GM12878 (cell line): ENCODE data around the gene PCSK6. TPM values are rescaled to one million over a fixed set of nuclear protein-coding genes. Genes with fewer than 3 reads are reported as not detected.
"Not testable (repeated sequence)": the region's sequence is repeated elsewhere in the genome, so short reads cannot be mapped to it uniquely, and the experiment has no call there.

Experiments
- ATAC-seq: fragments of 200-7000 bp; cut with Tn5 transposase; 3 replicates; pipeline ENCODE4 v1.9.1; 2020; ENCODE audit warnings: mild to moderate bottlenecking, moderate library complexity
- BruUV-seq: library from RNA; stranded (reverse); fragments of 400-500 nt; replicated peaks from 2 replicates; lab custom pipeline; 2021; lab: Mats Ljungman, UMichigan
- CTCF ChIA-PET: fragments of 300-600 bp; sonication (Branson Sonifier 250); formaldehyde crosslinking; extraction: SDS; loops from one replicate; lab custom pipeline; 2021; ENCODE audit warnings: inconsistent platforms; lab: Yijun Ruan, JAX
- POLR2A ChIA-PET: fragments of 350-600 bp; formaldehyde crosslinking; extraction: SDS; loops from one replicate; lab custom pipeline; 2021; ENCODE audit warnings: inconsistent platforms; lab: Charles Lee
- RAD21 ChIA-PET: fragments of 300-600 bp; sonication (Branson Sonifier 250); formaldehyde crosslinking; loops from one replicate; lab custom pipeline; 2023; ENCODE audit warnings: antibody characterized with exemption; ENCODE audit not compliant: unreplicated experiment; lab: Charles Lee
- SMC1A ChIA-PET: fragments of 300-600 bp; sonication (Branson Sonifier 250); formaldehyde crosslinking; loops from one replicate; lab custom pipeline; 2023; ENCODE audit not compliant: unreplicated experiment, uncharacterized antibody; lab: Charles Lee
- DNase-seq: peaks from one replicate; pipeline ENCODE4 v3.0.0-alpha.2; 2011; ENCODE audit warnings: low read depth, low spot score
- FAIRE-seq: peaks from 3 replicates; lab custom pipeline; 2011; peaks lifted over from hg19 to GRCh38; lab: Jason Lieb, UNC
- H2AFZ ChIP-seq: 2 replicates; pipeline ENCODE4 v1.6.0; 2011; ENCODE audit warnings: low read depth, low read length, control low read depth; ENCODE audit not compliant: control insufficient read depth
- H3K27ac ChIP-seq: 2 replicates; pipeline ENCODE4 v1.5.1; 2011; ENCODE audit warnings: control low read depth; ENCODE audit not compliant: control insufficient read depth, insufficient read depth
- H3K27me3 ChIP-seq, 2 experiments: replicated peaks in 1 of 2; 2 replicates each; pipeline versions ENCODE4 v1.6.0 to v1.6.1; 2011; ENCODE audit warnings: low read length in 1 of 2; ENCODE audit not compliant: control insufficient read depth in 2 of 2, insufficient read depth in 2 of 2
- H3K36me3 ChIP-seq, 2 experiments: 2 replicates each; pipeline ENCODE4 v1.5.1; 2011; ENCODE audit warnings: low read length in 1 of 2; ENCODE audit not compliant: control insufficient read depth in 2 of 2, insufficient read depth in 2 of 2
- H3K4me1 ChIP-seq: 2 replicates; pipeline ENCODE4 v1.6.1; 2011; ENCODE audit warnings: mild to moderate bottlenecking, low read length, moderate library complexity, mixed read lengths; ENCODE audit not compliant: control insufficient read depth, insufficient read depth
- H3K4me2 ChIP-seq: 2 replicates; pipeline ENCODE4 v1.6.0; 2011; ENCODE audit warnings: control low read depth; ENCODE audit not compliant: control insufficient read depth, insufficient read depth
- H3K4me3 ChIP-seq: fragments of 200-600 bp; sonication (generic); 2 replicates; pipeline ENCODE4 v1.5.1; 2016
- H3K79me2 ChIP-seq: 2 replicates; pipeline ENCODE4 v1.6.0; 2011; ENCODE audit warnings: low read length; ENCODE audit not compliant: control insufficient read depth, insufficient read depth
- H3K9ac ChIP-seq: 2 replicates; pipeline ENCODE4 v1.8.0; 2011; ENCODE audit warnings: low read length, control low read depth, mixed read lengths; ENCODE audit not compliant: control insufficient read depth, insufficient read depth
- H3K9me3 ChIP-seq: replicated peaks from 3 replicates; pipeline ENCODE4 v1.5.1; 2011; ENCODE audit warnings: mild to moderate bottlenecking, low read length; ENCODE audit not compliant: control insufficient read depth, insufficient read depth
- H4K20me1 ChIP-seq: 2 replicates; pipeline ENCODE4 v1.6.0; 2011; ENCODE audit not compliant: control insufficient read depth, insufficient read depth
- CBX5 ChIP-seq: sonication (generic); IDR thresholded peaks from 2 replicates; pipeline ENCODE4 v1.6.1; 2016; ENCODE audit warnings: low read depth, moderate library complexity, mild to moderate bottlenecking, inconsistent platforms
- GABPA ChIP-seq: IDR thresholded peaks from 2 replicates; pipeline ENCODE4 v1.6.1; 2014; ENCODE audit warnings: antibody characterized with exemption, low read depth, mild to moderate bottlenecking, inconsistent platforms
- HCFC1 ChIP-seq: fragments of 150-350 bp; IDR thresholded peaks from 2 replicates; pipeline ENCODE4 v1.6.1; 2014; ENCODE audit warnings: low read length
- NR2C1 ChIP-seq: fragments of 450-650 bp; IDR thresholded peaks from 2 replicates; pipeline ENCODE4 v1.6.1; 2017; ENCODE audit warnings: antibody characterized with exemption, mild to moderate bottlenecking, moderate library complexity
- NR2C2 ChIP-seq: IDR thresholded peaks from 2 replicates; pipeline ENCODE4 v1.6.1; 2011; ENCODE audit warnings: borderline replicate concordance, low read depth; ENCODE audit not compliant: control insufficient read depth, insufficient read length
- POLR2A ChIP-seq: IDR thresholded peaks from 2 replicates; pipeline ENCODE4 v1.6.1; 2011; ENCODE audit warnings: low read depth, mild to moderate bottlenecking, low read length
- TBL1XR1 ChIP-seq: IDR thresholded peaks from 2 replicates; pipeline ENCODE4 v1.6.1; 2012; ENCODE audit warnings: low read depth, low read length, improper control_type of control experiment
- WGBS: methylation state at CpG from one replicate; pipeline ENCODE4 v1.1.6; 2016; ENCODE audit warnings: low lambda C conversion rate; ENCODE audit not compliant: insufficient replicate concordance, insufficient coverage; ENCODE audit errors: missing lambda C conversion rate; 5-methylcytosine and 5-hydroxymethylcytosine counted together
- in situ Hi-C: fragments of 300-500 bp; cut with MboI; formaldehyde crosslinking; loops from 9 replicates; pipeline ENCODE4 v1.14.3; 2018; ENCODE audit warnings: mixed read lengths
- intact Hi-C: fragments of 100-400 bp; cut with micrococcal nuclease; formaldehyde crosslinking; loops from one replicate; pipeline ENCODE4 v1.14.2; 2022; ENCODE audit not compliant: unreplicated experiment
- polyA plus RNA-seq, 11 experiments: library from polyadenylated mRNA; depleted of rRNA in 4 of 11; unstranded in 6 of 11; stranded (reverse) in 5 of 11; fragments of >200 nt; fragmentation: Nextera tagmentation in 4 of 11; fragmentation: Illumina TruSeq in 1 of 11; extraction: Ambion mirVana in 4 of 11; extraction: Trizol in 1 of 11; gene quantifications; 1 replicate in 1 of 11; 2 replicates in 10 of 11; pipeline versions ENCODE4 v1.2.1 to v1.2.3, GENCODE V29; 2011 to 2016; ENCODE audit warnings: inconsistent platforms in 2 of 11, missing spikeins in 2 of 11, low read depth in 1 of 11
- total RNA-seq, 4 experiments: library from RNA; depleted of rRNA in 3 of 4; stranded (reverse); fragments of >200 nt in 3 of 4; fragmentation: Illumina TruSeq in 1 of 4; extraction: Trizol in 1 of 4; gene quantifications; 2 replicates each; pipeline versions ENCODE4 v1.2.1 to v1.2.3, GENCODE V29; 2013 to 2021
- TF ChIP-seq, protein P1 (sequence below): fragments of 450-650 bp; IDR thresholded peaks from 2 replicates; pipeline ENCODE4 v1.6.1; 2016; ENCODE audit warnings: mild to moderate bottlenecking, moderate library complexity, borderline replicate concordance

PCSK6 gene
- total and polyA plus RNA-seq, 10 of the 15 experiments (the other 5 are each of a cell fraction or from before 2014, with no cell fraction given) = 0.19 to 0.67 (median 0.25) TPM; not detected in 4

DNA sequence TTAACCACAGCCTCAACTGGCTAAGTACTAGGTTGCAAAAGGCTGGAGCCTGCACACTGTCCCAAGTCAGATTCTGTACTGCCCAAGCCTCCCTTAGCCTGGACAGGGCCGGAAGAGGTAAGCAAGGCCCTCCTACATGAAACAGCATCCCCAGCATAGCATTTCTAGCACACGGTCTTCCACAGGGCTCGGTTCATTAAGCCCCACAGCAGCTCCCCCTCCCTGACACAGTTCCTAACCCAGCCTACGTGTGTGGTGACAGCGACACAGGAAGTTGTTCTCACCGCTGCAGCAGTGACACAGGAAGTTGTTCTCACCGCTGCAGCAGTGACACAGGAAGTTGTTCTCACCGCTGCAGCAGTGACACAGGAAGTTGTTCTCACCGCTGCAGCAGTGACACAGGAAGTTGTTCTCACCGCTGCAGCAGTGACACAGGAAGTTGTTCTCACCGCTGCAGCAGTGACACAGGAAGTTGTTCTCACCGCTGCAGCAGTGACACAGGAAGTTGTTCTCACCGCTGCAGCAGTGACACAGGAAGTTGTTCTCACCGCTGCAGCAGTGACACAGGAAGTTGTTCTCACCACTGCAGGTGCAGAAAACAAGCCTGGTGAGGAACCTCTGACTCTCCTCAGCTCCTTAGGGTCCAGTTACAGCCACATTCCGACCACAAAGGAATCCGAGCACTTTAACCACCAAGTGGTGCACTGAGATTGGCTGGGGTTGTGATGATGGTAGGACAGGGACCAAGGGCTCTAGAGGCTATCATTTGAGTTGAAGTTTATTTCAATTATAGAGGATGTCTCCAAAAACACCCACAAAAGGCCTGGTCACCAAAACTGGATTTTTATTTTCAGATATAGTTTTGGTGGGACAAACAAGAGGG, 155.4 kb downstream of the PCSK6 start:
- ATAC-seq, RAD21 ChIA-PET, POLR2A ChIA-PET, H3K27me3 ChIP-seq, in situ Hi-C loops, intact Hi-C loops, H3K79me2 ChIP-seq, FAIRE-seq, H3K36me3 ChIP-seq, H3K4me1 ChIP-seq, H3K9ac ChIP-seq, BruUV-seq, SMC1A ChIA-PET, CTCF ChIA-PET, H4K20me1 ChIP-seq: not testable (repeated sequence)
- TF ChIP-seq CBX5 (peak; percentile 96), HCFC1 (peak; percentile 46), NR2C2 (peak; percentile 92), GABPA (peak; percentile 97), TBL1XR1 (peak; percentile 61; the same call in 1 of the 2 replicates), POLR2A (0 out of 2 replicates have a peak, but pooled peaks have one; percentile 42), NR2C1 (peak; percentile 89)
- TF ChIP-seq, protein P1, sequence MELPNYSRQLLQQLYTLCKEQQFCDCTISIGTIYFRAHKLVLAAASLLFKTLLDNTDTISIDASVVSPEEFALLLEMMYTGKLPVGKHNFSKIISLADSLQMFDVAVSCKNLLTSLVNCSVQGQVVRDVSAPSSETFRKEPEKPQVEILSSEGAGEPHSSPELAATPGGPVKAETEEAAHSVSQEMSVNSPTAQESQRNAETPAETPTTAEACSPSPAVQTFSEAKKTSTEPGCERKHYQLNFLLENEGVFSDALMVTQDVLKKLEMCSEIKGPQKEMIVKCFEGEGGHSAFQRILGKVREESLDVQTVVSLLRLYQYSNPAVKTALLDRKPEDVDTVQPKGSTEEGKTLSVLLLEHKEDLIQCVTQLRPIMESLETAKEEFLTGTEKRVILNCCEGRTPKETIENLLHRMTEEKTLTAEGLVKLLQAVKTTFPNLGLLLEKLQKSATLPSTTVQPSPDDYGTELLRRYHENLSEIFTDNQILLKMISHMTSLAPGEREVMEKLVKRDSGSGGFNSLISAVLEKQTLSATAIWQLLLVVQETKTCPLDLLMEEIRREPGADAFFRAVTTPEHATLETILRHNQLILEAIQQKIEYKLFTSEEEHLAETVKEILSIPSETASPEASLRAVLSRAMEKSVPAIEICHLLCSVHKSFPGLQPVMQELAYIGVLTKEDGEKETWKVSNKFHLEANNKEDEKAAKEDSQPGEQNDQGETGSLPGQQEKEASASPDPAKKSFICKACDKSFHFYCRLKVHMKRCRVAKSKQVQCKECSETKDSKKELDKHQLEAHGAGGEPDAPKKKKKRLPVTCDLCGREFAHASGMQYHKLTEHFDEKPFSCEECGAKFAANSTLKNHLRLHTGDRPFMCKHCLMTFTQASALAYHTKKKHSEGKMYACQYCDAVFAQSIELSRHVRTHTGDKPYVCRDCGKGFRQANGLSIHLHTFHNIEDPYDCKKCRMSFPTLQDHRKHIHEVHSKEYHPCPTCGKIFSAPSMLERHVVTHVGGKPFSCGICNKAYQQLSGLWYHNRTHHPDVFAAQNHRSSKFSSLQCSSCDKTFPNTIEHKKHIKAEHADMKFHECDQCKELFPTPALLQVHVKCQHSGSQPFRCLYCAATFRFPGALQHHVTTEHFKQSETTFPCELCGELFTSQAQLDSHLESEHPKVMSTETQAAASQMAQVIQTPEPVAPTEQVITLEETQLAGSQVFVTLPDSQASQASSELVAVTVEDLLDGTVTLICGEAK = peak; percentile 81
- 20% methylated on average over 11 of the region's 16 CpGs for WGBS
- peaks cover 28% of the 10 kb centered on the region for H3K9me3 ChIP-seq
- peak overlapping the region; percentile 93 for H2AFZ ChIP-seq
- H3K4me2 ChIP-seq = peak overlapping the region; percentile 67
- peak; percentile 23 for DNase-seq
- peak overlapping the region; percentile 39 for H3K27ac ChIP-seq
- peak overlapping the region; percentile 72 for H3K4me3 ChIP-seq
